Nephron progenitor cell (in vitro differentiated cells): ENCODE data around the gene TSGA10.

Experiments used
- DNase-seq: peaks from one replicate; pipeline ENCODE4 v3.0.0; 2021
- H3K27ac Mint-ChIP-seq: 2 replicates; pipeline ENCODE4 v1.8.0; 2021; ENCODE audit warnings: mild to moderate bottlenecking, moderate library complexity, mixed read lengths
- H3K27me3 Mint-ChIP-seq: 2 replicates; pipeline ENCODE4 v1.8.0; 2021; ENCODE audit warnings: mild to moderate bottlenecking, low read depth, mixed read lengths; ENCODE audit not compliant: poor library complexity
- H3K36me3 Mint-ChIP-seq: 2 replicates; pipeline ENCODE4 v1.8.0; 2021; ENCODE audit warnings: low read depth, mixed read lengths
- H3K4me1 Mint-ChIP-seq: 2 replicates; pipeline ENCODE4 v1.8.0; 2021; ENCODE audit warnings: mixed read lengths
- H3K4me3 Mint-ChIP-seq: 2 replicates; pipeline ENCODE4 v1.8.0; 2021; ENCODE audit warnings: mild to moderate bottlenecking, moderate library complexity, mixed read lengths
- H3K9me3 Mint-ChIP-seq: 2 replicates; pipeline ENCODE4 v1.8.0; 2021; ENCODE audit warnings: mild to moderate bottlenecking, moderate library complexity, mixed read lengths
- CTCF ChIP-seq: fragments of 200-600 bp; sonication (generic); IDR thresholded peaks from 2 replicates; pipeline ENCODE4 v1.5.0; 2021; ENCODE audit warnings: antibody characterized with exemption

Gene TSGA10

GRCh38 chr2:99096728-99097127, 58.0 kb downstream of the TSGA10 start:
- Mint-ChIP-seq H3K36me3 (peaks cover 69% of the 10 kb centered on the region), H3K4me3 (no peak overlapping the region), H3K27me3 (peaks cover 4% of the 10 kb centered on the region), H3K9me3 (peaks cover 48% of the 10 kb centered on the region), H3K4me1 (no peaks in the 10 kb centered on the region), H3K27ac (no peak overlapping the region)
- TF ChIP-seq CTCF: no peak
- no peak for DNase-seq

GRCh38 chr2:99088017-99088416, 66.7 kb downstream of the TSGA10 start:
- Mint-ChIP-seq H3K4me1 (peaks cover 18% of the 10 kb centered on the region), H3K4me3 (no peak overlapping the region), H3K27me3 (no peaks in the 10 kb centered on the region), H3K9me3 (peaks cover 39% of the 10 kb centered on the region), H3K36me3 (peaks cover 44% of the 10 kb centered on the region), H3K27ac (no peak overlapping the region)
- no peak for TF ChIP-seq CTCF
- DNase-seq: no peak

- no peak overlapping the region for H3K27ac Mint-ChIP-seq
These were observed 68.4 kb downstream of the TSGA10 start for GRCh38 chr2:99086385-99086784.

GRCh38 chr2:99085421-99085820, 69.3 kb downstream of the TSGA10 start:
- no peak overlapping the region for H3K27ac Mint-ChIP-seq
- peaks cover 35% of the 10 kb centered on the region for H3K4me1 Mint-ChIP-seq
- peak; percentile 13 for DNase-seq
- peaks cover 17% of the 10 kb centered on the region for H3K9me3 Mint-ChIP-seq
- no peaks in the 10 kb centered on the region for H3K27me3 Mint-ChIP-seq
- peaks cover 20% of the 10 kb centered on the region for H3K36me3 Mint-ChIP-seq
- no peak for TF ChIP-seq CTCF
- no peak overlapping the region for H3K4me3 Mint-ChIP-seq

More at GRCh38 chr2:99086385-99086784, 68.4 kb downstream of the TSGA10 start:
- H3K4me1 Mint-ChIP-seq: peaks cover 35% of the 10 kb centered on the region
- TF ChIP-seq CTCF: no peak
- no peak for DNase-seq
- H3K27me3 Mint-ChIP-seq: no peaks in the 10 kb centered on the region
- H3K9me3 Mint-ChIP-seq: peaks cover 26% of the 10 kb centered on the region
- peaks cover 30% of the 10 kb centered on the region for H3K36me3 Mint-ChIP-seq
- H3K4me3 Mint-ChIP-seq: no peak overlapping the region

GRCh38 chr2:99084256-99084655, 70.5 kb downstream of the TSGA10 start:
- DNase-seq: no peak
- H3K27ac Mint-ChIP-seq: no peak overlapping the region
- H3K9me3 Mint-ChIP-seq: peaks cover 7% of the 10 kb centered on the region
- H3K4me1 Mint-ChIP-seq: peaks cover 35% of the 10 kb centered on the region
- peaks cover 12% of the 10 kb centered on the region for H3K36me3 Mint-ChIP-seq
- H3K4me3 Mint-ChIP-seq: no peak overlapping the region
- no peaks in the 10 kb centered on the region for H3K27me3 Mint-ChIP-seq
- TF ChIP-seq CTCF: no peak

- peak overlapping the region; percentile 7 for H3K4me3 Mint-ChIP-seq
- TF ChIP-seq CTCF: no peak
- H3K9me3 Mint-ChIP-seq: no peaks in the 10 kb centered on the region
- H3K27ac Mint-ChIP-seq: peak overlapping the region; percentile 97
- peaks cover 5% of the 10 kb centered on the region for H3K36me3 Mint-ChIP-seq
- H3K4me1 Mint-ChIP-seq: peaks cover 35% of the 10 kb centered on the region
- no peaks in the 10 kb centered on the region for H3K27me3 Mint-ChIP-seq
- DNase-seq: no peak
These were observed 72.9 kb downstream of the TSGA10 start for GRCh38 chr2:99081891-99082290.
